Upper lobe of left lung (tissue), 6 donors: ENCODE measurements around the gene HHIP. TPM values are rescaled to one million over a fixed set of nuclear protein-coding genes. Genes with fewer than 3 reads are reported as not detected.

Experiments
- ATAC-seq, 2 donors: fragments of 200-7000 bp; cut with Tn5 transposase; one replicate each; pipeline ENCODE4 v1.9.1; 2022; ENCODE audit warnings: mild to moderate bottlenecking in 2 of 2, moderate library complexity in 2 of 2; ENCODE audit not compliant: low FRiP score in 2 of 2
- DNase-seq, 2 donors: peaks; one replicate each; pipeline ENCODE4 v3.0.0-alpha.2; 2019 to 2020
- H3K27ac ChIP-seq, 4 donors: fragments of 200-600 bp; sonication (generic); one replicate each; pipeline ENCODE4 v1.5.1; 2016 to 2019
- H3K27me3 ChIP-seq, 4 donors: fragments of 200-600 bp; sonication (generic); one replicate each; pipeline ENCODE4 v1.5.1; 2017 to 2019
- H3K36me3 ChIP-seq, 4 donors: fragments of 200-600 bp; sonication (generic); one replicate each; pipeline ENCODE4 v1.5.1; 2016 to 2019
- H3K4me1 ChIP-seq, 4 donors: fragments of 200-600 bp; sonication (generic); one replicate each; pipeline ENCODE4 v1.5.1; 2018 to 2019
- H3K4me3 ChIP-seq, 4 donors: fragments of 200-600 bp; sonication (generic); one replicate each; pipeline ENCODE4 v1.5.1; 2017 to 2019; ENCODE audit warnings: mild to moderate bottlenecking in 2 of 4, moderate library complexity in 1 of 4
- H3K9me3 ChIP-seq, 4 donors: fragments of 200-600 bp; sonication (generic); one replicate each; pipeline ENCODE4 v1.5.1; 2018 to 2019
- CTCF ChIP-seq, 6 experiments: fragments of 450-650 bp in 4 of 6; fragments of 200-600 bp in 2 of 6; sonication (generic) in 2 of 6; IDR thresholded peaks; one replicate each; pipeline ENCODE4 v1.5.1; 2016 to 2019; ENCODE audit warnings: antibody characterized with exemption in 6 of 6
- EP300 ChIP-seq, 4 donors: sonication (generic); formaldehyde crosslinking; IDR thresholded peaks; one replicate each; pipeline ENCODE4 v1.5.1; 2017; ENCODE audit warnings: antibody characterized with exemption in 4 of 4, control low read depth in 2 of 4
- POLR2A ChIP-seq, 4 donors: fragments of 450-650 bp; IDR thresholded peaks; one replicate each; pipeline ENCODE4 v1.5.1; 2016 to 2017; ENCODE audit warnings: antibody characterized with exemption in 4 of 4, mild to moderate bottlenecking in 2 of 4
- POLR2AphosphoS5 ChIP-seq, 2 donors: sonication (generic); formaldehyde crosslinking; IDR thresholded peaks; one replicate each; pipeline ENCODE4 v1.5.1; 2017; ENCODE audit warnings: antibody characterized with exemption in 2 of 2
- WGBS, 2 donors: methylation state at CpG; one replicate each; pipeline ENCODE4 v1.1.5; 2017 to 2018; 5-methylcytosine and 5-hydroxymethylcytosine counted together
- total RNA-seq, 6 donors: library from RNA; depleted of rRNA in 4 of 6; stranded (reverse); fragments of >200 nt in 4 of 6; gene quantifications; one replicate each; pipeline versions ENCODE4 v1.1.0 to v1.2.1, GENCODE V29; 2016 to 2021
- donor health status: DM: no; HTN: no; CAD: no; lungs with moderate emphysema.
- donor health status: DM: no; HTN: yes; CAD: no; lungs with severe emphysema.

The HHIP gene
- total RNA-seq, 6 donors from 2014 or later, result 19.3 to 144 (median 35.8) TPM

DNA sequence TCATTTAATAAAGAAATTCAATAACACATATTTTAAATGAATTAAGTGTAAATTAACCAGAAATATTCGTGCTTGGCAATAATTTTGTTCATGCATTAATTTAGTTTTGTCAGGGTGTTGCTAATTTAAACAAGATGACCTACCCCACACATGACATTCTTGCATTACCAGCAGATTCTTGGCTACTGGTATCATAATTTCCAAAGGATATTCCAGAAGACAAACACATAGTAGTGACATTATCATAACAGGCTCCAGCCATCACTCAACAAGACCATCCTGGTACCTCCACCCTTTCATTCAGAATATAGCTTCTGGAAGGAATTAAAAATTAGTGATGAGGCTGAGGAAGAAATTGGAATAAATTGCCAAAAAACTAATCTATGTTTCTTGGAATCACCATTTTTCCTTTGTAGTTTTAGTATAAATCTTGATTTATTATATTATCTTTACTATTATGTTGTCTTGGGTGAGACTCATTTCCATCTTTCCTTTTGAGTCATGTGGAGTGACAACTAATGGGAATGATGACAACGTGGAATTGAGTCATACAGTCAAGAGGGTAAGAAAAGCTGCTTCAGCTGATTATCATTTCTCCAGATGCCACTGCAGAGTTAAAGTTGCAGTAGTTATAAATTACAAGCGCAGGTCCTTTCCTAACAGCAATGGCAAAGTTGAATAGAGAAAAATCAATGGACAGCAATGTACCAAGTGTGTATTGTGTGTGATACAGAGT, 30.9 kb upstream of the HHIP start:
- no peaks in the 10 kb centered on the region for H3K4me1 ChIP-seq
- no peaks in the 10 kb centered on the region for H3K27me3 ChIP-seq
- TF ChIP-seq CTCF (IDR thresholded peaks at IDR 0.05) (no peak), POLR2AphosphoS5 (IDR thresholded peaks at IDR 0.05) (no peak), EP300 (IDR thresholded peaks at IDR 0.05) (no peak), POLR2A (IDR thresholded peaks at IDR 0.05) (no peak)
- H3K4me3 ChIP-seq, result no peak overlapping the region
- ATAC-seq (no peak), DNase-seq (no peak)
- no peaks in the 10 kb centered on the region for H3K36me3 ChIP-seq
- H3K9me3 ChIP-seq, result no peaks in the 10 kb centered on the region
- no peak overlapping the region for H3K27ac ChIP-seq
- 64 to 70% methylated on average over 3 of the region's 3 CpGs for WGBS, 2 donors

DNA sequence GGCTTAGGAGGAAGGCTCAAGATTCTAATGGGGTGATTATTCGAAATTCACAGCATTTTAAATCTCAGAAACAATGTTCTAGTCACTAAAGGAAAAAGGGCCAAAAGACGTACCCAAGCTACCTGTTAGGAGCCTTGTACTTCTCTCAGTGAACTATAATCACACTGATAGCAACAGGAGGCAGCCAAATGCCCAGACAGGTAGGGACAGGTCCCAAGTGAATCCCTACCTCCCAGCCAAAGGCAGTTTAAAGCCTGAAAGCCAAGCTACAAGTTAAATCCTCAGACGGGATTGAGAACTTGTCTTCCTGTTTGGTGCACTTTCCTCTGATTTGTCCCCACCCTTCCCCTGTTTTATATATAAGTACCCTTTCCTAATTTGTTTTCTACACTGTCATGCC, 24.3 kb upstream of the HHIP start:
- no peaks in the 10 kb centered on the region for H3K27me3 ChIP-seq
- no peak for DNase-seq

GRCh38 chr4:144627663-144628076, 18.3 kb upstream of the HHIP start:
- H3K4me1 ChIP-seq, result no peaks in the 10 kb centered on the region

More for the DNA sequence above, 24.3 kb upstream of the HHIP start:
- ATAC-seq, result no peak
- Histone ChIP-seq H3K4me1 (no peaks in the 10 kb centered on the region), H3K27ac (no peak overlapping the region), H3K4me3 (no peak overlapping the region), H3K9me3 (no peaks in the 10 kb centered on the region), H3K36me3 (no peaks in the 10 kb centered on the region)
- WGBS, 2 donors, result 54 to 69% methylated on average over 3 of the region's 3 CpGs
- TF ChIP-seq POLR2A (IDR thresholded peaks at IDR 0.05) (no peak), EP300 (IDR thresholded peaks at IDR 0.05) (no peak), POLR2AphosphoS5 (IDR thresholded peaks at IDR 0.05) (no peak), CTCF (IDR thresholded peaks at IDR 0.05) (no peak)

GRCh38 chr4:144633215-144633614, 12.7 kb upstream of the HHIP start:
- DNase-seq, result no peak
- Histone ChIP-seq H3K27ac (no peak overlapping the region), H3K27me3 (no peaks in the 10 kb centered on the region), H3K4me1 (no peaks in the 10 kb centered on the region), H3K36me3 (no peaks in the 10 kb centered on the region), H3K4me3 (no peak overlapping the region), H3K9me3 (no peaks in the 10 kb centered on the region)
- TF ChIP-seq POLR2A (IDR thresholded peaks at IDR 0.05) (no peak), EP300 (IDR thresholded peaks at IDR 0.05) (no peak), POLR2AphosphoS5 (IDR thresholded peaks at IDR 0.05) (no peak), CTCF (IDR thresholded peaks at IDR 0.05) (no peak)
- WGBS, 2 donors, result 79 to 85% methylated on average over 6 of the region's 6 CpGs
- ATAC-seq, result no peak

More at GRCh38 chr4:144627663-144628076, 18.3 kb upstream of the HHIP start:
- DNase-seq (no peak), ATAC-seq (no peak)
- Histone ChIP-seq H3K36me3 (no peaks in the 10 kb centered on the region), H3K9me3 (no peaks in the 10 kb centered on the region), H3K4me3 (no peak overlapping the region), H3K27me3 (no peaks in the 10 kb centered on the region), H3K27ac (no peak overlapping the region)
- 45 to 46% methylated on average over 2 of the region's 2 CpGs for WGBS, 2 donors
- TF ChIP-seq POLR2A (IDR thresholded peaks at IDR 0.05), result no peak

- no peak for ATAC-seq
- H3K9me3 ChIP-seq, result no peaks in the 10 kb centered on the region
- H3K27me3 ChIP-seq, result no peaks in the 10 kb centered on the region
- H3K4me1 ChIP-seq, result no peaks in the 10 kb centered on the region
- H3K27ac ChIP-seq, result no peak overlapping the region
- no peak overlapping the region for H3K4me3 ChIP-seq
- 82 to 87% methylated on average over 6 of the region's 6 CpGs for WGBS, 2 donors
- no peaks in the 10 kb centered on the region for H3K36me3 ChIP-seq
- DNase-seq, result no peak
- TF ChIP-seq CTCF (IDR thresholded peaks at IDR 0.05), result no peak
- TF ChIP-seq EP300 (IDR thresholded peaks at IDR 0.05), result no peak
- TF ChIP-seq POLR2AphosphoS5 (IDR thresholded peaks at IDR 0.05), result no peak
- TF ChIP-seq POLR2A (IDR thresholded peaks at IDR 0.05), result no peak
Observed at GRCh38 chr4:144634978-144635747, 10.8 kb upstream of the HHIP start.
